GM19238 (cell line): ENCODE results near the gene MCFD2.

Experiments used
- DNase-seq: peaks from one replicate; pipeline ENCODE4 v3.0.0; 2011; ENCODE audit warnings: low spot score; ENCODE audit not compliant: insufficient read length

The MCFD2 gene

GRCh38 chr2:46939626-46940359 lies 24.2 kb upstream of the MCFD2 start:
- no peak for DNase-seq

GRCh38 chr2:46937471-46937901 lies 21.9 kb upstream of the MCFD2 start:
- DNase-seq: no peak

- no peak for DNase-seq
Observed at GRCh38 chr2:46936566-46936965, 21.0 kb upstream of the MCFD2 start.

- DNase-seq: no peak
Observed at GRCh38 chr2:46935071-46935470, 19.5 kb upstream of the MCFD2 start.

GRCh38 chr2:46929612-46930011 lies 14.0 kb upstream of the MCFD2 start:
- DNase-seq: no peak

GRCh38 chr2:46926863-46927262 lies 11.3 kb upstream of the MCFD2 start:
- no peak for DNase-seq

GRCh38 chr2:46925474-46926351 lies 10.1 kb upstream of the MCFD2 start:
- DNase-seq: no peak

- DNase-seq: no peak
Observed at GRCh38 chr2:46924608-46925007, 9.0 kb upstream of the MCFD2 start.

GRCh38 chr2:46924038-46924437 lies 8.4 kb upstream of the MCFD2 start:
- DNase-seq: no peak

GRCh38 chr2:46923041-46923528 lies 7.5 kb upstream of the MCFD2 start:
- DNase-seq: no peak

GRCh38 chr2:46922606-46923005 lies 7.0 kb upstream of the MCFD2 start:
- no peak for DNase-seq

- no peak for DNase-seq
Observed at GRCh38 chr2:46921676-46922448, 6.3 kb upstream of the MCFD2 start.

GRCh38 chr2:46917628-46918027 lies 2.0 kb upstream of the MCFD2 start:
- DNase-seq: no peak

GRCh38 chr2:46915811-46916630 lies 415 bp upstream of the MCFD2 start:
- DNase-seq: peak; percentile 83

- no peak for DNase-seq
Observed at GRCh38 chr2:46914578-46915230, 902 bp downstream of the MCFD2 start.

GRCh38 chr2:46913471-46914381 lies 1.9 kb downstream of the MCFD2 start:
- DNase-seq: no peak

GRCh38 chr2:46909771-46910419 lies 5.7 kb downstream of the MCFD2 start:
- DNase-seq: peak; percentile 52

GRCh38 chr2:46909150-46909549 lies 6.5 kb downstream of the MCFD2 start:
- no peak for DNase-seq
